A673 (cell line): Measurements from ENCODE around the gene GPBP1.
A peak's percentile ranks its signal among the peaks of the same experiment; 100 is the strongest.

Experiments used
- EZH2 ChIP-seq: fragments of 200-600 bp; sonication (generic); IDR thresholded peaks from 2 replicates; pipeline ENCODE4 v1.6.1; 2017; ENCODE audit warnings: borderline replicate concordance, low read depth, mild to moderate bottlenecking, mixed read lengths, antibody characterized with exemption, low read length; ENCODE audit not compliant: poor library complexity, severe bottlenecking
- TF ChIP-seq, protein P1 (sequence below): fragments of 300-800, 200-600 bp; sonication (generic); conservative IDR thresholded peaks from 2 replicates; pipeline ENCODE4 v1.5.1; 2017; ENCODE audit warnings: low read depth, mild to moderate bottlenecking, antibody characterized with exemption, low read length, moderate library complexity, mixed read lengths

DNA sequence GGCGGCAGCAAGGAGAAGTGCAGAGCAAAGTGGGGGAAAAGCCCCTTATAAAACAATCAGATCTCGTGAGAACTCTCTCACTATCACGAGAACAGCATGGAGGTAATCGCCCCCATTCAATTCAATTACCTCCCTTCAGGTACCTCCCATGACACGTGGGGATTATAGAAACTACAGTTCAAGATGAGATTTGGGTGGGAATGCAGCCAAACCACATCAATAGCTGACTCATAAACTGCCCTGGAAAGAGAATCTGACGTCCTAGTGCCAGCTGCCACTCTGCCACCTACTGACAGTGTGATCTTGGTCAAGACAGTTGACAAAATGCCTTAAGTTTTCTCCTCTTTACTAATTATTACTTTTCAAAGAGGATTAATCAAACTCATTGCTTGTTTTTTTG lies 128.3 kb downstream of the GPBP1 start:
- TF ChIP-seq, protein P1, sequence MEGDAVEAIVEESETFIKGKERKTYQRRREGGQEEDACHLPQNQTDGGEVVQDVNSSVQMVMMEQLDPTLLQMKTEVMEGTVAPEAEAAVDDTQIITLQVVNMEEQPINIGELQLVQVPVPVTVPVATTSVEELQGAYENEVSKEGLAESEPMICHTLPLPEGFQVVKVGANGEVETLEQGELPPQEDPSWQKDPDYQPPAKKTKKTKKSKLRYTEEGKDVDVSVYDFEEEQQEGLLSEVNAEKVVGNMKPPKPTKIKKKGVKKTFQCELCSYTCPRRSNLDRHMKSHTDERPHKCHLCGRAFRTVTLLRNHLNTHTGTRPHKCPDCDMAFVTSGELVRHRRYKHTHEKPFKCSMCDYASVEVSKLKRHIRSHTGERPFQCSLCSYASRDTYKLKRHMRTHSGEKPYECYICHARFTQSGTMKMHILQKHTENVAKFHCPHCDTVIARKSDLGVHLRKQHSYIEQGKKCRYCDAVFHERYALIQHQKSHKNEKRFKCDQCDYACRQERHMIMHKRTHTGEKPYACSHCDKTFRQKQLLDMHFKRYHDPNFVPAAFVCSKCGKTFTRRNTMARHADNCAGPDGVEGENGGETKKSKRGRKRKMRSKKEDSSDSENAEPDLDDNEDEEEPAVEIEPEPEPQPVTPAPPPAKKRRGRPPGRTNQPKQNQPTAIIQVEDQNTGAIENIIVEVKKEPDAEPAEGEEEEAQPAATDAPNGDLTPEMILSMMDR: 0 out of 2 replicates have a peak, but pooled peaks have one; percentile 18
- no peak for TF ChIP-seq EZH2
